ENCODE data around the gene FNBP1L.

FNBP1L gene

GRCh38 chr1:93440272-93440671 is 7.6 kb upstream of the FNBP1L start:
- TF ChIP-seq PRDM10 (tag by site-specific recombination; IDR thresholded peaks at IDR 0.05): peak; percentile 37; the same call in 1 of the 2 replicates
- no peak for TF ChIP-seq ZNF311 (tag by site-specific recombination; IDR thresholded peaks at IDR 0.05; ENCODE audit: borderline replicate concordance)
- no peaks in the 10 kb centered on the region for H3K9me3 ChIP-seq (ENCODE audit: control insufficient read depth, insufficient read depth, low read depth, low read length)
- no peak overlapping the region for H3K27ac ChIP-seq (ENCODE audit: extremely low read depth, low read depth, low read length)
- CTCF ChIA-PET: interaction anchor here (1.1 kb wide), 1 partner anchor 136 kb away, joined by 8 read pairs; no protein-coding TSS in a partner anchor
- POLR2A ChIA-PET: no interaction called here
- no peaks in the 10 kb centered on the region for H3K36me3 ChIP-seq (ENCODE audit: control insufficient read depth in 2 of 2, insufficient read depth in 1 of 2, low read length in 2 of 2)
- no peaks in the 10 kb centered on the region for H3K4me1 ChIP-seq (ENCODE audit: control insufficient read depth, insufficient read depth, low read length)
- no peak overlapping the region for H3K4me3 ChIP-seq (ENCODE audit: low read depth, low read length)

GRCh38 chr1:93440706-93441105 is 7.2 kb upstream of the FNBP1L start:
- ChIA-PET POLR2A (no interaction called here), CTCF (interaction anchor here (1.1 kb wide), 1 partner anchor 136 kb away, joined by 8 read pairs; no protein-coding TSS in a partner anchor)
- H3K4me1 ChIP-seq (ENCODE audit: control insufficient read depth, insufficient read depth, low read length): no peaks in the 10 kb centered on the region
- TF ChIP-seq ZNF121 (tag by site-specific recombination; IDR thresholded peaks at IDR 0.05) (no peak), ZNF639 (tag by site-specific recombination; IDR thresholded peaks at IDR 0.05) (no peak)
- no peak overlapping the region for H3K27ac ChIP-seq (ENCODE audit: extremely low read depth, low read depth, low read length)
- no peak overlapping the region for H3K4me3 ChIP-seq (ENCODE audit: low read depth, low read length)
- no peaks in the 10 kb centered on the region for H3K36me3 ChIP-seq (ENCODE audit: control insufficient read depth in 2 of 2, insufficient read depth in 1 of 2, low read length in 2 of 2)
- no peaks in the 10 kb centered on the region for H3K9me3 ChIP-seq (ENCODE audit: control insufficient read depth, insufficient read depth, low read depth, low read length)

GRCh38 chr1:93441589-93441988 is 6.3 kb upstream of the FNBP1L start:
- no peaks in the 10 kb centered on the region for H3K9me3 ChIP-seq (ENCODE audit: control insufficient read depth, insufficient read depth, low read depth, low read length)
- no peak for TF ChIP-seq HOXA7 (CRISPR knock-in tag; IDR thresholded peaks at IDR 0.05; ENCODE audit: borderline replicate concordance)
- TF ChIP-seq ZNF121 (tag by site-specific recombination; IDR thresholded peaks at IDR 0.05): peak; percentile 81
- no peaks in the 10 kb centered on the region for H3K4me1 ChIP-seq (ENCODE audit: control insufficient read depth, insufficient read depth, low read length)
- ChIA-PET POLR2A (no interaction called here), CTCF (interaction anchor here (1.4 to 1.6 kb wide), 2 partner anchors 137 to 372 kb away, joined by 4 to 7 read pairs; no protein-coding TSS in a partner anchor)
- no peak overlapping the region for H3K27ac ChIP-seq (ENCODE audit: extremely low read depth, low read depth, low read length)
- no peak overlapping the region for H3K4me3 ChIP-seq (ENCODE audit: low read depth, low read length)
- H3K36me3 ChIP-seq (ENCODE audit: control insufficient read depth in 2 of 2, insufficient read depth in 1 of 2, low read length in 2 of 2): no peaks in the 10 kb centered on the region

GRCh38 chr1:93442008-93442666 is 5.8 kb upstream of the FNBP1L start:
- TF ChIP-seq ZNF561 (tag by site-specific recombination; IDR thresholded peaks at IDR 0.05; ENCODE audit: borderline replicate concordance) (no peak), SALL2 (tag by site-specific recombination; IDR thresholded peaks at IDR 0.05; ENCODE audit: borderline replicate concordance) (no peak), ZNF148 (tag by site-specific recombination; IDR thresholded peaks at IDR 0.05; ENCODE audit: borderline replicate concordance) (no peak), SETDB1 (IDR thresholded peaks at IDR 0.05; ENCODE audit: insufficient read length, low read length) (peak; percentile 52), ZNF266 (tag by site-specific recombination; IDR thresholded peaks at IDR 0.05; ENCODE audit: low read depth) (peak; percentile 93), SCRT2 (tag by site-specific recombination; IDR thresholded peaks at IDR 0.05) (no peak), ZNF335 (tag by site-specific recombination; conservative IDR thresholded peaks at IDR 0.05) (peak; percentile 31; the same call in 1 of the 2 replicates), TRIM28 (IDR thresholded peaks at IDR 0.05; ENCODE audit: borderline replicate concordance, low read length) (0 out of 2 replicates have a peak, but pooled peaks have one; percentile 20), KLF1 (tag by site-specific recombination; IDR thresholded peaks at IDR 0.05) (peak; percentile 59)
- Histone ChIP-seq H3K36me3 (ENCODE audit: control insufficient read depth in 2 of 2, insufficient read depth in 1 of 2, low read length in 2 of 2) (no peaks in the 10 kb centered on the region), H3K27ac (ENCODE audit: extremely low read depth, low read depth, low read length) (no peak overlapping the region), H3K9me3 (ENCODE audit: control insufficient read depth, insufficient read depth, low read depth, low read length) (no peaks in the 10 kb centered on the region), H3K4me3 (ENCODE audit: low read depth, low read length) (no peak overlapping the region), H3K4me1 (ENCODE audit: control insufficient read depth, insufficient read depth, low read length) (peaks cover 1% of the 10 kb centered on the region; the same call in 1 of the 2 replicates)
- ChIA-PET POLR2A (no interaction called here), CTCF (interaction anchor here (1.4 to 1.6 kb wide), 2 partner anchors 138 to 372 kb away, joined by 4 to 7 read pairs; no protein-coding TSS in a partner anchor)
